SH-SY5Y (cell line): ENCODE results near the gene PLCG2.

Source experiments
- GATA2 ChIP-seq: IDR thresholded peaks from 2 replicates; pipeline ENCODE4 v1.6.1; 2011; ENCODE audit warnings: mild to moderate bottlenecking, low read depth, low read length
- GATA3 ChIP-seq: IDR thresholded peaks from 2 replicates; pipeline ENCODE4 v1.6.1; 2011; ENCODE audit warnings: low read depth, mild to moderate bottlenecking, low read length, moderate library complexity

DNA sequence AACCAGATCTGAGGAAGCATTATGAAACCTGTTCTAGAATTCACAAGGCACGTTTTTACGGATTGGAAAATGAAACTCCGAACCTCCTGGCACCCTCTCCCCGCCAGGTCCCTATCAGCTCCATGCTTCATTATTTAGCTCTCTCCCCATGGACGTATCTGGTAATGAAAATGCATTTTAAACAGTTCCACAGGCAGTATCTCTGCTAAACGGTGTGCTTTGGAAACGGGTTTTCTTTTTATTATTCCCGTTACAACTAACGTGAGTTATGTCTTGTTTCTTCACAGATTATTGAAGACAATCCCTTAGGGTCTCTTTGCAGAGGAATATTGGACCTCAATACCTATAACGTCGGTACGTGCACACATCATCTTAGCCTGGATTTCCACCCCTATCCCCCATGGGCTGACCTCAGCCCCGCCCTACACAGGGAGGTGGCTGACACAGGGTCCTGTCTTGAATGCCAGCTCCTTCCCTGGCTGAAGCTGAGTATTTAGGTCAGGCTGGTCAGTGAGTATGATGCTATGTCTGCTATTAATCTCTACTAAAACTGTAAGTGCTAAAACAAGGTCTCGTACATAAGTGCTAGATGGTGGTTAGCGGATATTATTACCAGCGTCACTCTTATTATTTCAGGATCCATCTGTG is 149.3 kb downstream of the PLCG2 start:
- TF ChIP-seq GATA3 (no peak), GATA2 (no peak)
